MG63 (cell line): ENCODE results near the gene NIF3L1. TPM values are rescaled to one million over a fixed set of nuclear protein-coding genes. Genes with fewer than 3 reads are reported as not detected.
"Not testable (repeated sequence)": the region's sequence is repeated elsewhere in the genome, so short reads cannot be mapped to it uniquely, and the experiment has no call there.

ENCODE experiments used
- DNase-seq: peaks from one replicate; pipeline ENCODE4 v3.0.0-alpha.2; 2020
- H3K27me3 ChIP-seq: fragments of 250-450 bp; sonication (Bioruptor Pico); 2 replicates; pipeline ENCODE4 v1.5.1; 2020; ENCODE audit warnings: mild to moderate bottlenecking, moderate library complexity
- H3K36me3 ChIP-seq: fragments of 250-450 bp; sonication (Bioruptor Pico); 2 replicates; pipeline ENCODE4 v1.5.1; 2020; ENCODE audit warnings: mild to moderate bottlenecking, moderate library complexity
- H3K4me3 ChIP-seq: fragments of 250-450 bp; sonication (Bioruptor Pico); 2 replicates; pipeline ENCODE4 v1.5.1; 2020; ENCODE audit warnings: mild to moderate bottlenecking, moderate library complexity
- H3K9me3 ChIP-seq: fragments of 250-450 bp; sonication (Bioruptor Pico); 2 replicates; pipeline ENCODE4 v1.5.1; 2020; ENCODE audit warnings: mild to moderate bottlenecking, moderate library complexity
- total RNA-seq: library from RNA; depleted of rRNA; stranded (reverse); fragments of >200 nt; shearing (Covaris generic); gene quantifications from 2 replicates; pipeline ENCODE4 v1.2.3, GENCODE V29; 2014; ENCODE audit warnings: low replicate concordance

Gene NIF3L1
- total RNA-seq, 1 experiment from 2014 or later, result 50.0 TPM

- no peaks in the 10 kb centered on the region for H3K27me3 ChIP-seq
- no peak for DNase-seq
- H3K36me3 ChIP-seq, result peaks cover 50% of the 10 kb centered on the region
- H3K4me3 ChIP-seq, result peak overlapping the region; percentile 100
- H3K9me3 ChIP-seq, result no peaks in the 10 kb centered on the region
Observed at GRCh38 chr2:200863782-200864175, 25.4 kb upstream of the NIF3L1 start.

DNA sequence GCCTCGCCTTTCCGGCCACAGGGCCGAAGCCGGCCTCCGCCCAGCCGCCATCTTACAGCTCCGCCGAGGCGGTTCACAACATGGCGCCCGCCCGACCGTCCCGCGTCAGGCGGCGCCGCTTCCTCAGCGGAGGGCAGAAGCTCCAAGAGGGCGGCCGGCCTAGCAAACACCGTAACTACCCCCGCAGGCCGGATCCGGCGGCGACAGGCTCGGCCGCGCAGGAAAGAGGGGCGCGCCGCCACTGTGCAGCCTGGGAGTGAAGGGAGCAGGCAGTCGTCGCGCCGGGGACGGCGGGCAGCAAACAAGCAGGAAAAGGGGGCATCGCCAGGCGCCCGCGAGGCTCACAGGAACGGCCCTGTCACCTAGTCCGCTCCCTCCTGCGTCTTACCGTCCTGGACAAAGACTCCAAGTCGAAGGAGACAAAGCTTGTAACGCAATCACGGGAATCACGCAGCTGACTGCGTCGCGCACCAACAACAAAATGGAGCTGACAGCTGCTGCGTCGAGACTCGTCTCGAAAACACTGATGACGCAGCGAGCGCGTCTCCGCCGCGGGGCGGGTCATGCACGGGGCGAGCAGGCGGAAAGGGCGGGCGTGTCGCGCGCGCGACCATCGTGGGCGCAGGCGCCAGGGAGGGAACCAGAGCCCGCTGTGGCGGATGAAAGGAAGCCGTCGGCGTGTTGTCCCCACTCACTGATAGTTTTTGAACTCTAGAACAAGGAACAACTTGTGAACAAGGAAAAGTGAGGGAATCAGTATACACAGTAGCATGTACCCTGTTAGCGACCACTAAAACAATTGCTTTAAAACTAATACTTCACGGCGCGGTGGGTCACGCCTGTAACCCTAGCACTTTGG lies 24.8 kb upstream of the NIF3L1 start, which contains the start of gene CLK1:
Gene CLK1, minus strand, starts transcription at position 483 of the 859 bp plus-strand sequence. CDS start 2,796 bp downstream, outside the sequence.
- Histone ChIP-seq H3K36me3 (peaks cover 44% of the 10 kb centered on the region), H3K9me3 (no peaks in the 10 kb centered on the region), H3K27me3 (no peaks in the 10 kb centered on the region), H3K4me3 (peak within 1 kb of the TSS; percentile 100)
- DNase-seq, result peak; percentile 96

DNA sequence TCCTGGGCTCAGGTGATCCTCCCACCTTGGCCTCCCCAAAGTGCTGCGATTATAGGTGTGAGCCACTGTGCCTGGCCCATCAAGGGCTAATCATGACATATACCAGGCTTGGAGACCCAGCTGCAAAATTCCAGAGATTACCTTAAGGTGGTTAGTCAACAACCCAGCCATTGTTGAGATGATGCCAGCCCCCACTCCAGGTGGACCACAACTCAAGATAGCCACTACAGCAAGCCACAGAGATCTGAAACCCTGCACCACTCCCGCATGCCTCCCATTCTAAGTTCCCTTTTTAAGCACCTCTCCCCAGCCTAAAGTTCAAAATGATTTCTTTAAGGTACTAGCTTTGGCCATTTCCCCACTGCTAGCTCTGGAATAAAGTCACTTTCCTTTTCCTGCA lies 20.2 kb upstream of the NIF3L1 start:
- no peaks in the 10 kb centered on the region for H3K27me3 ChIP-seq
- H3K4me3 ChIP-seq, result no peak overlapping the region
- H3K9me3 ChIP-seq, result no peaks in the 10 kb centered on the region
- peaks cover 14% of the 10 kb centered on the region for H3K36me3 ChIP-seq
- no peak for DNase-seq

DNA sequence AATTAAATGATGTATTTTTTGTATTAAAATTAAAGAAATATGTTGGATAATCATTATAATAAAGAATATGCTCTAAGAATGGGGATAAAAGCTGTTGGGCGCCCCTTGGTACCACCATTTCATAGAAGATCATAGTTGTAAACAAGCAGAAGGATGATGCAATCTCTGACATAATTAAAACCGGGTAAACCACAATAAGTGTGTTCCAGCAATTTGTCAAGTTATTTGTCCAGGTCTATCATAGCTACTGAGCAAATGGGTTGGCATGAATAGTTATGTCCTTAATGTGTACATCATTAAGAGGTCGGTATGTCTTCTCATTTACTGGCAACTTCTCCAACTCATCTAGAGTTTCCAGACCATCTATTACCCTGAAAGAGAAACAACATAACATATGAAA lies 18.0 kb upstream of the NIF3L1 start:
- Histone ChIP-seq H3K4me3 (no peak overlapping the region), H3K27me3 (no peaks in the 10 kb centered on the region), H3K36me3 (peaks cover 11% of the 10 kb centered on the region), H3K9me3 (no peaks in the 10 kb centered on the region)
- DNase-seq, result no peak

- Histone ChIP-seq H3K9me3 (no peaks in the 10 kb centered on the region), H3K36me3 (peaks cover 11% of the 10 kb centered on the region)
- no peak for DNase-seq
Observed at GRCh38 chr2:200873560-200873959, 15.6 kb upstream of the NIF3L1 start.

GRCh38 chr2:200877443-200877842 lies 11.7 kb upstream of the NIF3L1 start:
- peaks cover 31% of the 10 kb centered on the region for H3K36me3 ChIP-seq
- no peak for DNase-seq
- H3K9me3 ChIP-seq, result no peaks in the 10 kb centered on the region
- no peak overlapping the region for H3K4me3 ChIP-seq
- H3K27me3 ChIP-seq, result no peaks in the 10 kb centered on the region

More at GRCh38 chr2:200873560-200873959, 15.6 kb upstream of the NIF3L1 start:
- H3K27me3 ChIP-seq, result no peaks in the 10 kb centered on the region
- H3K4me3 ChIP-seq, result no peak overlapping the region

GRCh38 chr2:200878289-200878880 lies 10.8 kb upstream of the NIF3L1 start:
- no peaks in the 10 kb centered on the region for H3K9me3 ChIP-seq
- no peaks in the 10 kb centered on the region for H3K27me3 ChIP-seq
- H3K36me3 ChIP-seq, result peaks cover 33% of the 10 kb centered on the region

GRCh38 chr2:200881715-200882249 lies 7.4 kb upstream of the NIF3L1 start:
- H3K4me3 ChIP-seq, H3K27me3 ChIP-seq, H3K9me3 ChIP-seq, DNase-seq: not testable (repeated sequence)
- H3K36me3 ChIP-seq, result peaks cover 48% of the 10 kb centered on the region

More at GRCh38 chr2:200878289-200878880, 10.8 kb upstream of the NIF3L1 start:
- no peak overlapping the region for H3K4me3 ChIP-seq
- no peak for DNase-seq

DNA sequence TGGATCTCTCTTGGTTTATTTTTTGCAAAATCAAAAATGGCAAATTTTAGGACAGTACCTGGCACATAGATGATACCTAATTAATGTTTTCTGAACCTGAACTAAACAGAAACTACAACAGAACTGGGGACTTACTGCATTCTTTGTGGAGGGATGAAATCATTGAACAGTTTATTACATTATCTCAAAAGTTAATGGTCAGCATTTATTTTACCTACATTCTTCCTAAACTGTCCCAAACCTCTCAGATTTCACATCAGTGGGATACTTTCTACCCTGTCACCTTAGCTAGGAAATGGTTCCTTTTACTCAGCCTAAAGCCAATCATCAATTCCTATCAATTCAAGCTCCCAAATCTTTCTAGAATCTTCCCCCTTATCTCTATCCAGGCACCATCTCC lies 10.3 kb downstream of the NIF3L1 start:
- H3K4me3 ChIP-seq, result no peak overlapping the region
- H3K36me3 ChIP-seq, result peaks cover 50% of the 10 kb centered on the region
- no peaks in the 10 kb centered on the region for H3K27me3 ChIP-seq
- H3K9me3 ChIP-seq, result no peaks in the 10 kb centered on the region
- DNase-seq, result no peak

DNA sequence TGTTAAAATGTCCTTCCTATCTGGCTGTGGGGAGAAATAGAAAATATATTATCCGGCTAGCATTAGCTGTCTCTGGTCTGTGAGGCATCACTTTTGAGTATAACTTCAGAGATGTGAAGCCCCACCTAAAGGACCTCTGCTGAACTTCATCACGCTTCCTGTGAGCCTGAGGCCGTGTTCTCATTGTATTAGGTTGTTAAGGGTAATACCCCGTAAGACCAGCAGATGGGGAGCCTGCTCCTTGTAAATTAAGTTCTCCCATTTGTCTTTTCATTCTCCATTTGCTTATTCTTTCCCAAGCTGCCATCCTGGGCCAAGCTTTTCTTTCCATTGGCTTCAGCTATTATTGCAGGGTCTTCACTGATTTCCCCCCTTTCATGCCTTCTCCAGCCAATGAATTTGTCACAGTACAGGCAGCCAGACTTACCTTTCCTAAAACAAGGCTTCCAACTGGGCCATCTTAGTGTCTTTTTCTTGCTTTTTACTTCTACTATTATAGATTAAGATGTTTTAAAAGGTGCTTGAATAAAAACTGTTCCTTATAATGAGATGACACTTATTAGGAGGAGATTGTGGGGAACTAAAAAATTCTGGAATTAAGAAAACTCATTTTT lies 12.4 kb downstream of the NIF3L1 start:
- peak; percentile 60 for DNase-seq
- no peak overlapping the region for H3K4me3 ChIP-seq
- no peaks in the 10 kb centered on the region for H3K27me3 ChIP-seq
- no peaks in the 10 kb centered on the region for H3K9me3 ChIP-seq
- peaks cover 43% of the 10 kb centered on the region for H3K36me3 ChIP-seq

DNA sequence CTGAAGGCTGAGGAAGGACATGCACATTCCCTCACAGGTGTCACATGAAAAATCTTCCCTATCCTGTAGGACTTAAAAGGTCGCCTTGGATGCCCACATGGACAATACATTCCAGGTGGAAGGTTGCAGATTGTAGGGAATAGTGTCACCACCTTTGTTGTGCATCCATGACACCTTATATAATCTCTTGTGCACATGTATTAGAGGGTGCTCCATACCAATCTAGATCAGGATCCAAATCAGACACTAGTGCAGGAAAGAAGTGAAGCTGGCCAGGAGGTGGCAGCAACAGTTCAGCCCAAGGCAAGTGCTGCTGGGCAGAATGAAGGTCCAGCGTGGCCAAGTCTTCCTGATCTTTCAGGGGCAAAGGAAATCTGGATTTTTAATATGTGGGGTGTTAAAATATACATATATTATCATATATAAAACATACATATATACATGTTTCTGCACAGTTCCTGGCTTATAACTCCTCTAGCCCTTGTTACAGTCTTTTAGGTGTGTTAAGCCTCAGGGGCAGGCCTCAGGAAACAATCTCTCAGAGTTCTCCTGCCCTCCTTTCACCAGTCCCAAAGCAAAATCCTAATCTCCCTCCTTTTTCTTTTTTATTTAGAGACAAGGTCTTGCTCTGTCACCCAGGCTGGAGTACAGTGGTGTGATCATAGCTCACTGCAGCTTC lies 16.6 kb downstream of the NIF3L1 start:
- H3K9me3 ChIP-seq, result no peaks in the 10 kb centered on the region
- peaks cover 35% of the 10 kb centered on the region for H3K36me3 ChIP-seq
- H3K27me3 ChIP-seq, result no peaks in the 10 kb centered on the region
- no peak overlapping the region for H3K4me3 ChIP-seq
- DNase-seq, result peak; percentile 67

DNA sequence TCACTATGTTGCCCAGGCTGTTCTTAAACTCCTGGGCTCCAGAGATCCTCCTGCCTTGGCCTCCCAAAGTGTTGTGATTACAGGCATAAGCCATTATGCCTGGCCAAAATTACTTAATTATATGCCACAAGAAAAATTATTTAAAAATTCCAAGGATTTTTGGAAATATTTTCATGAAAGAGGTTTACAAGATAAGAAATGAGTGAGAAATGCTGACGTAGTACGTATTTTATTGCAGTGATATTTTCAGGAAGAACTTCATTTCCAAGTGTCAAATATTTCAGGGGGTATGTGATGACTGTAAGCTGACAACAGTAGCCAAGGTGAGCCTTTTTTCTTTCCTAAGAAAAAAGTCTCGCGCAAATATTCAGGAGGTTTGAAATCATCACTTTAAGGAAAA lies 20.8 kb downstream of the NIF3L1 start:
- Histone ChIP-seq H3K4me3 (no peak overlapping the region), H3K36me3 (peaks cover 48% of the 10 kb centered on the region), H3K9me3 (no peaks in the 10 kb centered on the region), H3K27me3 (no peaks in the 10 kb centered on the region)
- no peak for DNase-seq

GRCh38 chr2:200913654-200914053 lies 24.5 kb downstream of the NIF3L1 start:
- H3K36me3 ChIP-seq, result peaks cover 46% of the 10 kb centered on the region
- peak; percentile 9 for DNase-seq
- H3K4me3 ChIP-seq, result no peak overlapping the region

DNA sequence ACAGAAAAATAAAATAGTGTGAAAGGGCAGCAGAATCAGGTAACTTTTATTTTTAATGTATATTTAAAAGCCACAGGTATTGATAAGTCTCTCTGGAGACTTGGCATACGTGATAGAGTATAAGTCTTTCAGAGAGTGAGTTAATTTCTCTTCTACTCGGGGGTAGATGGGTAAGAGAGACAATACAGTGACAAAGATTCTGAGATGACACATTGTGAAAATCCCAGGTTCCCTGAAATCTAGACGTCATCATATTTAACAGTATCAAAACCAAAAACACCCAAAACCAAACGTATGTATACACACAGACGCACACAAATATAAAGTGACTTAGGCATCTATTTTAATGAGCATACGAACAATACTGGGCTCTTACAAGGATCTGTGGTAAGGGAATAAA lies 33.3 kb downstream of the NIF3L1 start:
- Histone ChIP-seq H3K36me3 (peaks cover 40% of the 10 kb centered on the region), H3K27me3 (no peaks in the 10 kb centered on the region), H3K4me3 (no peak overlapping the region), H3K9me3 (no peaks in the 10 kb centered on the region)
- no peak for DNase-seq

More at GRCh38 chr2:200913654-200914053, 24.5 kb downstream of the NIF3L1 start:
- no peaks in the 10 kb centered on the region for H3K27me3 ChIP-seq
- no peaks in the 10 kb centered on the region for H3K9me3 ChIP-seq

DNA sequence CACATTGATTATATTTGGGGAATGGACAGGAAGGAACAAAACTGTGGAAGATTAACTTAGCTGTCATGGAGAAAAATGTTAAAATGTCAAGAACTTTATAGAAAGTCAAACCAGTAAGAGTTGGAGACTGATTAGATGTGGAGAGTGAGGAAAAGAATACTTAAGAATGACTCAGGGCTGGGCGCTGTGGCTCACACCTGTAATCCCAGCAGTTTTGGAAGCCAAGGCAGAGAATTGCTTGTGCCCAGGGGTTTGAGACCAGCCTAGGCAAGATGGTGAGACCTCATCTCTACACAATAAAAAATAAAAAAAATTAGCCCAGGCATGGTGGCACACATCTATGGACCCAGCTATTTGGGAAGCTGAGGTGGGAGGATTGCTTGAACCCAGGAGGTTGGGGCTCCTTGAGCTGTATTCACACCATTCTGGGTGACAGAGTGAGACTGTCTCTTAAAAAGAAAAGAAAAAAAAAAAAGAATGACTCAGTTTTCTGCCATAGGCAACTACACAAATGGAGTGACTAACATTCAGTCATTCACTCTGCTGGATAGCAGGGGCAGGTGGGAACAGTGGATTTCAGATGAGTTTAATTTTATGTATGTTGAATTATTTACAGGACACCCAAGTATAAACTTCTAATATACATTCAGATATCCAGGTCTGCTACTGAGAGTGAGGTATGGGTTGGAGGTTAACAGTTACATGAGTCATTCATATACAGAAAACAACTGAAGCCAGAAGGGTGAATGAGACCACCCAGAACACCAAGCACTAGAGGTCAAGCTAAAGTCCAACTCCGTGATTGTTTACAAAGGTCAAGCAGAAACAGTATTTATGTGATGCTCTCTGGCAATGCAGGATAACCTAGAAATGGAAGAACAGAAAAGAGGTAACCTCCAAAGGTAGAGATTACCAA lies 40.4 kb downstream of the NIF3L1 start:
- H3K36me3 ChIP-seq, result peaks cover 52% of the 10 kb centered on the region
- DNase-seq, result no peak

More for the DNA sequence above, 40.4 kb downstream of the NIF3L1 start:
- Histone ChIP-seq H3K27me3 (no peaks in the 10 kb centered on the region), H3K9me3 (no peaks in the 10 kb centered on the region), H3K4me3 (no peak overlapping the region)
